Astrocyte (in vitro differentiated cells and primary cell): ENCODE data around the gene ARMCX6.

Experiments
- CTCF ChIP-seq: IDR thresholded peaks from 2 replicates; pipeline ENCODE4 v1.5.1; 2011; ENCODE audit warnings: low read depth, mild to moderate bottlenecking, inconsistent platforms, low read length, moderate library complexity; ENCODE audit not compliant: insufficient read depth
- EZH2 ChIP-seq: IDR thresholded peaks from 2 replicates; pipeline ENCODE4 v1.6.1; 2012; ENCODE audit warnings: mild to moderate bottlenecking, low read length, inconsistent platforms; ENCODE audit not compliant: insufficient read depth

GRCh38 chrX:101619364-101619763 lies 1.6 kb upstream of the ARMCX6 start:
- TF ChIP-seq CTCF (no peak), EZH2 (no peak)
